HG03280 (cell line): ENCODE data around the gene PITPNM3.

Experiments
- ATAC-seq: cut with Tn5 transposase; IDR thresholded peaks from one replicate; pipeline ENCODE4 v1.9.1; 2021; ENCODE audit warnings: mild to moderate bottlenecking, moderate library complexity; ENCODE audit not compliant: unreplicated experiment

PITPNM3 gene

GRCh38 chr17:6502871-6503509, 53.4 kb downstream of the PITPNM3 start:
- ATAC-seq, result no peak

GRCh38 chr17:6502142-6502541, 54.2 kb downstream of the PITPNM3 start:
- no peak for ATAC-seq

GRCh38 chr17:6501359-6501758, 55.0 kb downstream of the PITPNM3 start:
- ATAC-seq, result no peak

- ATAC-seq, result no peak
These were observed 57.3 kb downstream of the PITPNM3 start for GRCh38 chr17:6498901-6499540.

- ATAC-seq, result no peak
These were observed 58.0 kb downstream of the PITPNM3 start for GRCh38 chr17:6498356-6498755.

GRCh38 chr17:6497496-6498221, 58.7 kb downstream of the PITPNM3 start:
- ATAC-seq, result no peak

GRCh38 chr17:6496640-6497441, 59.5 kb downstream of the PITPNM3 start:
- no peak for ATAC-seq

GRCh38 chr17:6496116-6496481, 60.3 kb downstream of the PITPNM3 start:
- ATAC-seq, result no peak

GRCh38 chr17:6495450-6496115, 60.8 kb downstream of the PITPNM3 start:
- ATAC-seq, result no peak

- no peak for ATAC-seq
These were observed 62.0 kb downstream of the PITPNM3 start for GRCh38 chr17:6494239-6494941.

GRCh38 chr17:6492892-6493674, 63.3 kb downstream of the PITPNM3 start:
- no peak for ATAC-seq

- ATAC-seq, result no peak
These were observed 65.2 kb downstream of the PITPNM3 start for GRCh38 chr17:6491071-6491700.

GRCh38 chr17:6489016-6489550, 67.3 kb downstream of the PITPNM3 start:
- no peak for ATAC-seq

- no peak for ATAC-seq
These were observed 68.3 kb downstream of the PITPNM3 start for GRCh38 chr17:6488008-6488539.

GRCh38 chr17:6487251-6488007, 68.9 kb downstream of the PITPNM3 start:
- ATAC-seq, result no peak

GRCh38 chr17:6485646-6486412, 70.5 kb downstream of the PITPNM3 start:
- no peak for ATAC-seq

- ATAC-seq, result no peak
These were observed 72.8 kb downstream of the PITPNM3 start for GRCh38 chr17:6483507-6483906.
